ENCODE results near the gene GPR183.
"Not testable (repeated sequence)": the region's sequence is repeated elsewhere in the genome, so short reads cannot be mapped to it uniquely, and the experiment has no call there.

Gene GPR183

DNA sequence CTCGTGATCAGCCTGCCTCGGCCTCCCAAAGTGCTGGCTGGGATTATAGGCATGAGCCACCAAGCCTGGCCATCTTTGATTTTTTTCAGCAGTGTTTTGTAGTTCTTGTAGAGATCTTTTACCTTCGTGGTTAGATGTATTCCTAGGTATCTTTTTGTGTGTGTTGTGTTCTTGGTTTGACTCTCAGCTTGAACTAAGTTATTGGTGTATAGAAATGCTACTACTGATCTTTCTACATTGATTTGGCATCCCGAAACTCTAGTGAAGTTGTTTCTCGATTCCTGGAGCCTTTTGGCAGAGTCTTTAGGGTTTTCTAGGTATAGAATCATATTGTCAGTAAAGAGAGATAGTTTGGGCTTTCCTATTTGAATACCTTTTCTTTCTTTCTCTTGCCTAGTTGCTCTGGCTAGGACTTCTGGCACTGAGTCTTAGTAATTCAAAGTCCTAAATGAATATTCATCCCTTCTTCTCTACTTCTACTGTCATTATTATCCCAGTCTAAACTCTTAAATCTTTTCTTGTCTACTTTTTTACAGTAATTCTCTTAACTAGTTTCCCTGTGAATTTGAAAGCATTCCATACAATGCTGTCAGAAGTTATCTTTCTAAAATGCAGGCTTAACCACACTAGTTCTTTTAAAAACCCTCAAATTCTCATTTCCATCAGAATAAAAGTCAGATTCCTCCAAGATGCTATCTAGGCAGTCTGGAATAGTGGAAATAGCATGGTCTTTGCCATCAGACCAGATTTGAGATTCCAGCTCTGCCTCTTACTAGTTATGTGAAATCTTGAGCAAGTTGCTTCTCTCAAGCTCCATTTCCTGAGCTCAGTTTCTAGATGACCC lies 56.0 kb downstream of the GPR183 start:
- in situ Hi-C loops (cut with MboI; ENCODE audit: low sequenced_read_pairs): no loop called here

DNA sequence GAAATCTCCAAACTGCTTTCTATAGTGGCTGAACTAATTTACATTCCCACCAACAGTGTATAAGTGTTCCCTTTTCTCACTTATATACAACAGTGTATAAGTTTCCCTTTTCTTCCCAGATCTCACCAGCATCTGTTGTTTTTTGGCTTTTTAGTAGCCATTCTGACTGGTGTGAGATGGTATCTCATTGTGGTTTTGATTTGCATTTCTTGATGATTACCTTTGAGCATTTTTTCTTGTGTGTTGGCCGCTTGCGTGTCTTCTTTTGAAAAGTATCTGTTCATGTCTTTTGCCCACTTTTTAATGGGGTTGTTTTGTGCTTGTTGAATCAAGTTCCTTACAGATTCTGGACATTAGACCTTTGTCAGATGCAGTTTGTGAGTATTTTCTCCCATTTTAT lies 57.6 kb downstream of the GPR183 start:
- in situ Hi-C loops (cut with MboI; ENCODE audit: low sequenced_read_pairs): not testable (repeated sequence)

DNA sequence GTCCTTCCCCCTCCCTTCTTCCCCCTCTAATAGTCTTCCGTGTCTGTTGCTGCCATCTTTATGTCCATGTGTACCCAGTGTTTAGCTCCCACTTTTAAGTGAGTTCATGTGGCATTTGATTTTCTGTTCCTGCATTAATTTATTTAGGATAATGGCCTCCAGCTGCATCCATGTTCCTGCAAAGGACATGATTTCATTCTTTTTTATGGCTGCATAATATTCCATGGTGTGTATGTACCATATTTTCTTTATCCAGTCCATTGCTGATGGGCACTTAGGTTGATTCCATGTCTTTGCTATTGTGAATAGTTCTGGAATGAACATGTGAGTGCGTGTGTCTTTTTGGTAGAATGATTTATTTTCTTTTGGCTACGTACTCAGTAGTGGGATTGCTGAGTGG lies 58.0 kb downstream of the GPR183 start:
- in situ Hi-C loops (cut with MboI; ENCODE audit: low sequenced_read_pairs): not testable (repeated sequence)

DNA sequence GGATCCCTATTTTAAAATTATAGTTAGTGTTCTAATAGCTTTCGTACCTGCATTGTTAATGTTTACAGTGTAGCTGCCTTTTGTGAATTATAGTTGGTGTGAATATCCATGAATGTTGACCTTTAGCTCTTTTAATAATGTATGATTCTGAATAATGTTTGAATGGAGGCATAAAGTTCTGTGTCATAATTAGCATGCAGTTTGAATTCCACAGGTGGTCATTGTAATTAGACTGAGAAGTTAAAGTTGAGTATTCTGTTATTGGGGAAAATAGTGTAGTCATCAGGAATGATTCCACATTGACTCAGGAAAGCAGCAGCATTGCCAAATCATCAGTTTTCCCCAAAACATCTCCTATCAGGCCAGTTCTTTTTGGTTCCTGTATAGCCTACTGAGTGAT lies 61.1 kb downstream of the GPR183 start:
- in situ Hi-C loops (cut with MboI; ENCODE audit: low sequenced_read_pairs): no loop called here

Data from hTERT RPE-1 (cell line).